Naive thymus-derived CD8-positive, alpha-beta T cell (primary cell): Measurements from ENCODE around the gene PADI1. TPM values are rescaled to one million over a fixed set of nuclear protein-coding genes. Genes with fewer than 3 reads are reported as not detected.

Experiments
- ATAC-seq, 2 donors: fragments of 150-1000 bp; cut with Tn5 transposase in 1 of 2; sonication (Bioruptor Pico), chemical (Tn5 transposase) in 1 of 2; 1 replicate in 1 of 2; 2 replicates in 1 of 2; pipeline ENCODE4 v1.10.0; 2021; ENCODE audit warnings: mild to moderate bottlenecking in 2 of 2, moderate library complexity in 2 of 2
- POLR2A ChIA-PET: fragments of 350-600 bp; sonication (Branson Sonifier 250); formaldehyde crosslinking; loops from one replicate; lab custom pipeline; 2021; ENCODE audit warnings: antibody characterized with exemption; lab: Charles Lee
- DNase-seq, 10 donors: peaks; one replicate each; pipeline versions ENCODE4 v3.0.0 to v3.0.0-alpha.2; 2020 to 2022
- H3K27ac Mint-ChIP-seq, 10 donors: one replicate each; pipeline ENCODE4 v1.8.0; 2020 to 2022; ENCODE audit warnings: mild to moderate bottlenecking in 10 of 10, mixed read lengths in 10 of 10, moderate library complexity in 4 of 10, inconsistent platforms in 1 of 10
- H3K27me3 Mint-ChIP-seq, 5 donors: one replicate each; pipeline ENCODE4 v1.8.0; 2021 to 2022; ENCODE audit warnings: mixed read lengths in 5 of 5
- H3K36me3 Mint-ChIP-seq, 3 donors: one replicate each; pipeline ENCODE4 v1.8.0; 2020 to 2022; ENCODE audit warnings: mixed read lengths in 3 of 3, mild to moderate bottlenecking in 2 of 3, inconsistent platforms in 1 of 3
- H3K4me1 Mint-ChIP-seq, 4 donors: one replicate each; pipeline ENCODE4 v1.8.0; 2021 to 2022; ENCODE audit warnings: mixed read lengths in 4 of 4
- H3K4me3 Mint-ChIP-seq, 10 donors: one replicate each; pipeline ENCODE4 v1.8.0; 2020 to 2022; ENCODE audit warnings: mild to moderate bottlenecking in 10 of 10, mixed read lengths in 10 of 10, moderate library complexity in 6 of 10, inconsistent platforms in 1 of 10
- H3K9me3 Mint-ChIP-seq, 9 donors: one replicate each; pipeline ENCODE4 v1.8.0; 2020 to 2022; ENCODE audit warnings: mixed read lengths in 9 of 9, mild to moderate bottlenecking in 3 of 9, inconsistent platforms in 1 of 9, moderate library complexity in 1 of 9
- microRNA-seq: library from miRNA; unstranded; fragments of <30 nt; microRNA quantifications from one replicate; pipeline ENCODE4 v1.2.0, GENCODE V29; 2022; ENCODE audit warnings: borderline microRNAs expressed
- polyA plus RNA-seq, 3 donors: library from polyadenylated mRNA; unstranded; fragments of 300-500 nt; fragmentation: Illumina TruSeq; gene quantifications; one replicate each; pipeline ENCODE4 v1.2.3, GENCODE V29; 2021
- total RNA-seq, 8 experiments: library from RNA in 2 of 8; stranded (reverse) in 2 of 8; gene quantifications; one replicate each; pipeline ENCODE4 v1.2.3 and lab custom pipeline; 2021 to 2026

PADI1 gene
- total and polyA plus RNA-seq, 5 experiments from 2014 or later, result not detected

GRCh38 chr1:17292299-17293160 is 87.6 kb downstream of the PADI1 start:
- H3K4me1 Mint-ChIP-seq, result no peaks in the 10 kb centered on the region
- H3K27me3 Mint-ChIP-seq, result peaks cover 10 to 23% (median 18%) of the 10 kb centered on the region in 5 donors
- H3K27ac Mint-ChIP-seq, result no peak overlapping the region
- ATAC-seq (no peak), DNase-seq (no peak)
- H3K4me3 Mint-ChIP-seq, result no peak overlapping the region
- H3K36me3 Mint-ChIP-seq, result no peaks in the 10 kb centered on the region
- H3K9me3 Mint-ChIP-seq, result no peaks in the 10 kb centered on the region
- POLR2A ChIA-PET, result interaction anchor here (0.9 kb wide), 1 partner anchor 167 kb away, joined by 3 read pairs; no protein-coding TSS in a partner anchor

- peaks cover 10 to 29% (median 18%) of the 10 kb centered on the region in 5 donors for H3K27me3 Mint-ChIP-seq
- DNase-seq (no peak), ATAC-seq (no peak)
- H3K9me3 Mint-ChIP-seq, result peaks cover 0 to 4% (median 2%) of the 10 kb centered on the region in 9 donors
- H3K4me3 Mint-ChIP-seq, result no peak overlapping the region
- H3K27ac Mint-ChIP-seq, result no peak overlapping the region
- H3K4me1 Mint-ChIP-seq, result no peaks in the 10 kb centered on the region
- POLR2A ChIA-PET, result no interaction called here
- peaks cover 0 to 3% (median 0%) of the 10 kb centered on the region in 3 donors for H3K36me3 Mint-ChIP-seq
Measured at GRCh38 chr1:17293681-17294425, 88.9 kb downstream of the PADI1 start.

GRCh38 chr1:17295292-17295691 is 90.4 kb downstream of the PADI1 start:
- peaks cover 0 to 13% (median 5%) of the 10 kb centered on the region in 9 donors for H3K9me3 Mint-ChIP-seq
- H3K27ac Mint-ChIP-seq, result no peak overlapping the region
- no peak for DNase-seq
- POLR2A ChIA-PET, result no interaction called here
- no peaks in the 10 kb centered on the region for H3K4me1 Mint-ChIP-seq
- ATAC-seq, result no peak
- H3K27me3 Mint-ChIP-seq, result peaks cover 9 to 35% (median 23%) of the 10 kb centered on the region in 5 donors
- H3K4me3 Mint-ChIP-seq, result no peak overlapping the region
- peaks cover 0 to 5% (median 0%) of the 10 kb centered on the region in 3 donors for H3K36me3 Mint-ChIP-seq

Small RNA genes within 50 kb of the gene (microRNA-seq; reads per million reads assigned to microRNA genes)
- gene MIR3972, result not detected

Other genes starting within 250 kb of the PADI1 start
- gene MFAP2, start 224.5 kb upstream of the PADI1 start, total RNA-seq, result not detected
- under 1 TPM in 1 of 3 donors, not detected in 2; 0.41 TPM for gene MFAP2, start 224.5 kb upstream of the PADI1 start, polyA plus RNA-seq
- gene ATP13A2, start 193.2 kb upstream of the PADI1 start, total RNA-seq, result 10 to 100 TPM; 44.3 to 44.4 TPM
- 10 to 100 TPM; 21.6 to 43.7 (median 31.9) TPM for gene ATP13A2, start 193.2 kb upstream of the PADI1 start, polyA plus RNA-seq
- gene SDHB, start 151.1 kb upstream of the PADI1 start, total RNA-seq, result 10 to 100 TPM; 56.1 to 60.6 TPM
- gene SDHB, start 151.1 kb upstream of the PADI1 start, polyA plus RNA-seq, result 100 to 1,000 TPM; 128 to 149 (median 129) TPM
- gene PADI2, start 85.7 kb upstream of the PADI1 start, total RNA-seq, result not detected
- gene PADI2, start 85.7 kb upstream of the PADI1 start, polyA plus RNA-seq, result under 1 TPM in 1 of 3 donors, not detected in 2; 0.06 TPM
- not detected for gene PADI3, start 44.0 kb downstream of the PADI1 start, total RNA-seq
- not detected for gene PADI3, start 44.0 kb downstream of the PADI1 start, polyA plus RNA-seq
- gene PADI4, start 103.1 kb downstream of the PADI1 start, total RNA-seq, result 1 to 10 TPM; 3.9 to 4.3 TPM
- gene PADI4, start 103.1 kb downstream of the PADI1 start, polyA plus RNA-seq, result 10 to 100 TPM; 10.7 to 12.8 (median 11.8) TPM
- gene PADI6, start 167.1 kb downstream of the PADI1 start, total RNA-seq, result not detected
- not detected for gene PADI6, start 167.1 kb downstream of the PADI1 start, polyA plus RNA-seq
- gene RCC2, start 234.5 kb downstream of the PADI1 start, total RNA-seq, result 10 to 100 TPM; 60.9 to 61.9 TPM
- 10 to 100 TPM; 20.8 to 37.5 (median 26.0) TPM for gene RCC2, start 234.5 kb downstream of the PADI1 start, polyA plus RNA-seq